ENCODE measurements around the gene STYXL1.
"Not testable (repeated sequence)": the region's sequence is repeated elsewhere in the genome, so short reads cannot be mapped to it uniquely, and the experiment has no call there.

DNA sequence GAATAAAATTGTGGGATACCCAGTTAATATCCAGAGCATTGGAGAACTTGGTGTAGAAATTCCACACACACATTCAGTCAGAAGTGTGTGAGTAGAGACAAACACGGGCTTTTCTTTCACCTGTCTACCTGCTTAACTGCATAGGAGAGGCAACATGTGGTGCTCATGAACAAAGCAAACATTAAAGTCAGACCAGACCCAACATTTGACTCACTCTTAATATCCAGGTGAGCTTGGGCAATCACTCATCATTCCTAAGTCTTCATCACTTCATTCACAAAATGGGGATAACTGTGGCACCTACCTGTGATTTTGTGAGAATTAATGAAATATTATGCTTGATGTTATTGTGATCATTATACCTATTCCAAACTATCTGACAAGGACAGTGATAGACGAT is 36.3 kb upstream of the STYXL1 start:
- TF ChIP-seq, protein P1, sequence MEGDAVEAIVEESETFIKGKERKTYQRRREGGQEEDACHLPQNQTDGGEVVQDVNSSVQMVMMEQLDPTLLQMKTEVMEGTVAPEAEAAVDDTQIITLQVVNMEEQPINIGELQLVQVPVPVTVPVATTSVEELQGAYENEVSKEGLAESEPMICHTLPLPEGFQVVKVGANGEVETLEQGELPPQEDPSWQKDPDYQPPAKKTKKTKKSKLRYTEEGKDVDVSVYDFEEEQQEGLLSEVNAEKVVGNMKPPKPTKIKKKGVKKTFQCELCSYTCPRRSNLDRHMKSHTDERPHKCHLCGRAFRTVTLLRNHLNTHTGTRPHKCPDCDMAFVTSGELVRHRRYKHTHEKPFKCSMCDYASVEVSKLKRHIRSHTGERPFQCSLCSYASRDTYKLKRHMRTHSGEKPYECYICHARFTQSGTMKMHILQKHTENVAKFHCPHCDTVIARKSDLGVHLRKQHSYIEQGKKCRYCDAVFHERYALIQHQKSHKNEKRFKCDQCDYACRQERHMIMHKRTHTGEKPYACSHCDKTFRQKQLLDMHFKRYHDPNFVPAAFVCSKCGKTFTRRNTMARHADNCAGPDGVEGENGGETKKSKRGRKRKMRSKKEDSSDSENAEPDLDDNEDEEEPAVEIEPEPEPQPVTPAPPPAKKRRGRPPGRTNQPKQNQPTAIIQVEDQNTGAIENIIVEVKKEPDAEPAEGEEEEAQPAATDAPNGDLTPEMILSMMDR (IDR thresholded peaks at IDR 0.05), result not testable (repeated sequence)
- not testable (repeated sequence) for TF ChIP-seq POLR2AphosphoS5 (IDR thresholded peaks at IDR 0.05)
